IPS DF 6.9 (cell line): ENCODE results near the gene TH.
A peak's percentile ranks its signal among the peaks of the same experiment; 100 is the strongest.

Source experiments
- DNase-seq: peaks from one replicate; pipeline ENCODE4 v3.0.0-alpha.2; 2013; ENCODE audit warnings: low read depth, low spot score
- H3K27ac ChIP-seq: one replicate; pipeline ENCODE4 v1.5.1; 2013; ENCODE audit warnings: low read length, control low read depth
- H3K27me3 ChIP-seq: 2 replicates; pipeline ENCODE4 v1.6.1; 2013; ENCODE audit warnings: mild to moderate bottlenecking, low read length; ENCODE audit not compliant: control insufficient read depth, insufficient read depth
- H3K36me3 ChIP-seq: 2 replicates; pipeline ENCODE4 v1.6.1; 2013; ENCODE audit warnings: low read length; ENCODE audit not compliant: control insufficient read depth, insufficient read depth
- H3K4me1 ChIP-seq: 2 replicates; pipeline ENCODE4 v1.6.1; 2013; ENCODE audit warnings: low read length; ENCODE audit not compliant: control insufficient read depth, insufficient read depth
- H3K4me3 ChIP-seq: 2 replicates; pipeline ENCODE4 v1.5.1; 2013; ENCODE audit warnings: mild to moderate bottlenecking, low read length
- H3K9me3 ChIP-seq: 2 replicates; pipeline ENCODE4 v1.6.1; 2013; ENCODE audit warnings: low read length, inconsistent platforms; ENCODE audit not compliant: control insufficient read depth, insufficient read depth
- WGBS: extraction: QIAGEN DNeasy Blood & Tissue Kit; methylation state at CpG from one replicate; pipeline ENCODE4 v1.1.7; 2013; ENCODE audit warnings: mixed read lengths, missing lambda C conversion rate; ENCODE audit not compliant: insufficient read length, insufficient coverage; 5-methylcytosine and 5-hydroxymethylcytosine counted together

The TH gene

DNA sequence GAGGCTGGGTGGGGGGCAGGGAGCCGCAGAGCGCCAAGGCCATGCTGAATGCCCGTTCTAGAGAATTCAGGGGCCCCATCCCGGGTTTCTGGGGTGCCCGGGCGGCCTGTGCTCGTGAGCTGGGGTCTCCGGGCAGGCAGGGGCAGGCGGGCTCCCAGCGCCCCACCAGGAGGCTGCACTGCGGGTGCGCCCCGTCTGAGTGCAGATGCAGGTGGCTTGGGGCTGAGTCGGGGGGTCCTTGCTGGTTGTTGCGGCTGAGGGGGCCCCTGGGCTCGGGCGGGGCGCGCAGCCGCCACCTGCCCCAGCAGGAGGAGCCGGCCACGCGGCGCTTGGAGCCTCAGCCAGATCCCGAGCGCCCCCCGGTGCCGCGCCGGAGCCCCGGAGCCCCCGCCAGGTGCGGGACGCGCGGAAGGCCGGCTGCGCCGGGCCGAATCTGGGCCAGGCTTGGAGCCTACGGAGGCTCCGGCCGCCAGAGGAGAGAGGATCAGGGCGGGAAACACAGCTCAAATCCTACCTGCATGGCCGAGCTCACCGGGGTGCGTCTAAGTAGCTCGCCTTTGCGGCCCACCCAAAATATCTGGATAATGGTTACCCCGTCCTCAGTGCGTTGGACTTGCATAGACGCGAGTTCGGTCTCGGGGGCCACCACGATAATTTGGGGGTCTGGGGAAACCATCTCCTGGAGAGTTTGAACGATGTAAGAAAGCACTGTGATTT, 31.8 kb downstream of the TH start:
- no peaks in the 10 kb centered on the region for H3K9me3 ChIP-seq
- H3K27me3 ChIP-seq: peaks cover 62% of the 10 kb centered on the region
- no peak for DNase-seq
- peaks cover 7% of the 10 kb centered on the region for H3K4me1 ChIP-seq
- no peak overlapping the region for H3K27ac ChIP-seq
- WGBS: no CpG with 5 or more reads among the region's 57 CpGs
- H3K4me3 ChIP-seq: peak overlapping the region; percentile 15; the same call in 1 of the 2 replicates
- H3K36me3 ChIP-seq: no peaks in the 10 kb centered on the region

GRCh38 chr11:2139123-2139521, 32.5 kb downstream of the TH start, which contains the start of gene IGF2:
Gene IGF2 (minus strand): TSS chr11:2139389. CDS start chr11:2135523, 3,866 bp downstream.
- Histone ChIP-seq H3K4me3 (peak within 1 kb of the TSS; percentile 33), H3K27ac (no peak within 1 kb of the TSS), H3K36me3 (no peaks in the 10 kb centered on the region), H3K27me3 (peaks cover 55% of the 10 kb centered on the region), H3K9me3 (no peaks in the 10 kb centered on the region), H3K4me1 (peaks cover 7% of the 10 kb centered on the region)
- no peak for DNase-seq
- WGBS: no CpG with 5 or more reads among the region's 62 CpGs

GRCh38 chr11:2138431-2139122, 33.0 kb downstream of the TH start:
- H3K4me3 ChIP-seq: peak overlapping the region; percentile 16; the same call in 1 of the 2 replicates
- H3K27ac ChIP-seq: no peak overlapping the region
- no CpG with 5 or more reads among the region's 68 CpGs for WGBS

GRCh38 chr11:2138068-2138430, 33.6 kb downstream of the TH start:
- no peak for DNase-seq
- peaks cover 7% of the 10 kb centered on the region for H3K4me1 ChIP-seq
- H3K27ac ChIP-seq: no peak overlapping the region
- no CpG with 5 or more reads among the region's 44 CpGs for WGBS
- H3K36me3 ChIP-seq: no peaks in the 10 kb centered on the region
- H3K27me3 ChIP-seq: peaks cover 45% of the 10 kb centered on the region
- H3K9me3 ChIP-seq: no peaks in the 10 kb centered on the region
- peak overlapping the region; percentile 15; the same call in 1 of the 2 replicates for H3K4me3 ChIP-seq

More at GRCh38 chr11:2138431-2139122, 33.0 kb downstream of the TH start:
- Histone ChIP-seq H3K4me1 (peaks cover 7% of the 10 kb centered on the region), H3K9me3 (no peaks in the 10 kb centered on the region), H3K27me3 (peaks cover 50% of the 10 kb centered on the region), H3K36me3 (no peaks in the 10 kb centered on the region)
- no peak for DNase-seq

DNA sequence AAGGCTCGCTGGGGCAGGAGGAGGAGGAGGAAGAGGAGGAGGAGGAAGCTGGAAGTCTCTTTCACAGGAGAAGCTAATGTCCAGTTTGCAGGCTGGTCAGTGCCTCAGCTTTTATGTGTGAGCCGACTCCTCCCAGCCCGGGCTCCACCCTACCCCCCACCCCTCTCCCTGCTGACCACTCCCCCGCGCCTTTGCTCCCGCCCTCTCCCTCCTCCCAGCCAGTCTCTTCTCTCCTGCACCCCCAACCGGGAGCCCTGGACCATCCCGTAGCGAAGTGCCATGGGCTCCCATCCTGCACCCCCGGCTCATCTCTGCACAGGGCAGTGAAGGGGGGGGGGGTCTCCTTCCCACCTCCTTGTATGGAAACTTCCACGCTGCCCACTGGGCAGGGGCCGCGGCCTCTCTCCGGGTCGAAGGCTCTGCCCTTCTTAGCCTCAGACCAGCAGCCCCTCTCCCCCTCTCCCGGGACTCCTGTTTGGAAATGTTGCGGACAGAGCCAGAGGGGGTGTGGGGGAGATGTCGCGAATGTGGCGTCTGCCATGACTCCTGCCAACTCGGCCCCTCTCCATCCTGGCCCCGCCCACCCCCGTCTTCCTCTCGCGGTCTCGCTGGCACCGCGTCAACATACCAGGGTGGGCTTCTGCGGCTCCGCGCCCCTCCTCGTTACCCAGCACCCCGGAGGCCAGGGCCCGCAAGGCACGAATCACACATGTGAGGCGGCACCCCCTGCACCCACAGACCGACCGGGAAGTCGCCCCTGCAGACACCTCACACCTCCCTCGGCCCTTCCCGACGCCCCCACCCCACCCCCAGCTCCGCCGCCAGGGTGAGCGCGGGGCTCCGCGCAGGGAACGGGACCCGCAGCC, 34.2 kb downstream of the TH start:
- Histone ChIP-seq H3K27ac (no peak overlapping the region), H3K27me3 (peaks cover 39% of the 10 kb centered on the region), H3K36me3 (no peaks in the 10 kb centered on the region), H3K9me3 (no peaks in the 10 kb centered on the region), H3K4me3 (peak overlapping the region; percentile 15; the same call in 1 of the 2 replicates), H3K4me1 (peaks cover 7% of the 10 kb centered on the region)
- WGBS: no CpG with 5 or more reads among the region's 50 CpGs
- no peak for DNase-seq

DNA sequence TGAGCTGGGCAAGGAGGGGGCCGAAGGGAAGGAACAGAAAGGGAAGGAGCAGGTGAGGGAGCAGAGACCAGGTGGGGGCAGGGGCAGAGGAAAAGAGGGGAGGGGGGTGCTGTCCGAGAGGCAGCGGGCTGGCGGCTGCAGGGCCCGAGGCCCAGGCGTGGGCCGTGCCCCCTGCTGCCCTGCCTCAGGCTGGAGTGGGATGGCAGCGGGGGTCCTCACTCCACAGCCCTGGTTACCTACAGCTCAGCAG, 34.7 kb downstream of the TH start:
- Histone ChIP-seq H3K4me3 (no peak overlapping the region), H3K36me3 (no peaks in the 10 kb centered on the region), H3K27ac (no peak overlapping the region), H3K27me3 (peaks cover 34% of the 10 kb centered on the region), H3K4me1 (peaks cover 7% of the 10 kb centered on the region), H3K9me3 (no peaks in the 10 kb centered on the region)
- no peak for DNase-seq
- WGBS: no CpG with 5 or more reads among the region's 8 CpGs

GRCh38 chr11:2136209-2136951, 35.2 kb downstream of the TH start:
- WGBS: no CpG with 5 or more reads among the region's 24 CpGs
- peaks cover 29% of the 10 kb centered on the region for H3K27me3 ChIP-seq
- no peak for DNase-seq
- H3K36me3 ChIP-seq: no peaks in the 10 kb centered on the region
- peaks cover 7% of the 10 kb centered on the region for H3K4me1 ChIP-seq
- H3K4me3 ChIP-seq: no peak overlapping the region
- H3K27ac ChIP-seq: no peak overlapping the region
- no peaks in the 10 kb centered on the region for H3K9me3 ChIP-seq

DNA sequence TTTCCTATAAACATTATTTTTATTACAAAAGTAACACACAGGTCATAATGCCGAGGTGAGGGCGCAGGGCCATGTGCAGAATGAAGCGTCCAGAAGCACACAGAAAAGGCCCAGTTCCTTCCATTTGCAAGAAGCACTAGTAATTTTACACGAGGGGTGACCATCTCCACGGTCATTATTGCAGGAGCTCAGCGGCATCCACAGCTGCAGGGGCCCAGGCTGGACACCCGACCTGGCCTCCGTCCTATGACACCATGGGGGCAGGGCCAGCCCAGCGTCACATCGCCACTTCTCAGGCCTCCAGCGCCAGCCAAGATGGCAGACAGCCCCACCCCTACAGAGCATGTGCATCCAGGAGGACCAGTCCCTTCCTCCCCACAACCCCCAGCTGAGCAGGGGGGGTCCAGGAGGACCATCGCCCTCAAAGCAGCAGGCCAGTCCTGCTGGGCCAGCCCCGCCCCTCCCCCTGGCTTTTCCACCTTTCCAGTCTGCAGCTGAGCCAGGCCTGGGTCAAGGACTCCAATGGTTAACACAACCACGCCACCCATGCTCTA, 35.9 kb downstream of the TH start:
- Histone ChIP-seq H3K27ac (no peak overlapping the region), H3K4me3 (no peak overlapping the region), H3K9me3 (no peaks in the 10 kb centered on the region), H3K4me1 (peaks cover 7% of the 10 kb centered on the region), H3K27me3 (peaks cover 23% of the 10 kb centered on the region), H3K36me3 (no peaks in the 10 kb centered on the region)
- no peak for DNase-seq
- no CpG with 5 or more reads among the region's 14 CpGs for WGBS

DNA sequence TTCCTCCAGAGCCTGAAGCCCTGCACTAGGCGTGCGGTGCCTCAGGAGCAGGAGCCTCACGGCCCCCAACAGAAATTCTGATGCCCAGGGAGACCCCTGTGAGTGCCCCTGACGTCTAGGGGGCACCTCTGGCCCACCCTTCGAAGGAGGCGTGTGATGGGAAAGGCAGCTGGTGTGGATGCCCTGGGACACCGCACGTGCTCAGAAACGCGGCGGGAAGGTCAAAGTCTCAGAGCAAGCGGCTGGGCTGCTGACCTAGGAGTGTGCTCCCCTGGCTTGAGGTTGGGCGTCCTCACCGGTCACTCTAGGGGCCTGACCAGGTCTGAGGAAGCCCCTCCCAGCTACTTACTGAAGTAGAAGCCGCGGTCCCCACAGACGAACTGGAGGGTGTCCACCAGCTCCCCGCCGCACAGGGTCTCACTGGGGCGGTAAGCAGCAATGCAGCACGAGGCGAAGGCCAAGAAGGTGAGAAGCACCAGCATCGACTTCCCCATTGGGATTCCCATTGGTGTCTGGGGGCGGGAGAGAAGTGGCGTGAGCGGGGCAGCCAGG, 36.5 kb downstream of the TH start:
- no peak overlapping the region for H3K27ac ChIP-seq
- H3K9me3 ChIP-seq: no peaks in the 10 kb centered on the region
- no peak for DNase-seq
- H3K27me3 ChIP-seq: peaks cover 18% of the 10 kb centered on the region
- no peak overlapping the region for H3K4me3 ChIP-seq
- no peaks in the 10 kb centered on the region for H3K36me3 ChIP-seq
- WGBS: no CpG with 5 or more reads among the region's 26 CpGs
- H3K4me1 ChIP-seq: peaks cover 7% of the 10 kb centered on the region
